ENCODE results near the gene RARS2. TPM values are rescaled to one million over a fixed set of nuclear protein-coding genes. Genes with fewer than 3 reads are reported as not detected.

RARS2 gene
- total RNA-seq, 2 donors from 2014 or later: 49.7 to 57.0 TPM

GRCh38 chr6:87473419-87473903, 116.3 kb downstream of the RARS2 start:
- H3K27ac ChIP-seq (ENCODE audit: low read depth, low read length): no peak overlapping the region

GRCh38 chr6:87472525-87473418, 117.0 kb downstream of the RARS2 start, which contains the start of gene SLC35A1:
TSS of gene SLC35A1 (plus strand) at chr6:87472974. CDS start at chr6:87473004, 30 bp downstream.
- Histone ChIP-seq H3K4me1 (ENCODE audit: control insufficient read depth, insufficient read depth, low read length) (peaks cover 4% of the 10 kb centered on the region), H3K36me3 (ENCODE audit: control insufficient read depth, insufficient read depth, low read length) (no peaks in the 10 kb centered on the region), H3K4me3 (ENCODE audit: low read length) (peak within 1 kb of the TSS; percentile 87), H3K9me3 (ENCODE audit: control insufficient read depth, low read length) (no peaks in the 10 kb centered on the region), H3K9ac (ENCODE audit: extremely low read depth, low read length, poor library complexity, severe bottlenecking) (peak within 1 kb of the TSS; percentile 58), H3K27ac (ENCODE audit: low read depth, low read length) (no peak within 1 kb of the TSS), H3K27me3 (ENCODE audit: control insufficient read depth, insufficient read depth, low read length, poor library complexity, severe bottlenecking) (peaks cover 8% of the 10 kb centered on the region)
- peak; percentile 31 for TF ChIP-seq CTCF (conservative IDR thresholded peaks at IDR 0.05)
- peak within 1 kb of the TSS; percentile 86 for H3K4me3 Mint-ChIP-seq
- DNase-seq: peak; percentile 92
- H3K9me3 Mint-ChIP-seq: no peaks in the 10 kb centered on the region
- H3K27ac Mint-ChIP-seq: peak within 1 kb of the TSS; percentile 97
- WGBS, 2 experiments (ENCODE audit: insufficient coverage in 1 of 2, insufficient read length in 1 of 2): 0% methylated on average over 12 to 70 of the region's 70 CpGs
- peaks cover 16% of the 10 kb centered on the region for H3K4me1 Mint-ChIP-seq
- H3K27me3 Mint-ChIP-seq (ENCODE audit: insufficient read depth): peaks cover 7% of the 10 kb centered on the region
- H3K36me3 Mint-ChIP-seq (ENCODE audit: low read depth): no peaks in the 10 kb centered on the region

More at GRCh38 chr6:87473419-87473903, 116.3 kb downstream of the RARS2 start:
- H3K27ac Mint-ChIP-seq: no peak overlapping the region
- peak; percentile 50 for DNase-seq
- Histone ChIP-seq H3K27me3 (ENCODE audit: control insufficient read depth, insufficient read depth, low read length, poor library complexity, severe bottlenecking) (peaks cover under 1% of the 10 kb centered on the region), H3K36me3 (ENCODE audit: control insufficient read depth, insufficient read depth, low read length) (no peaks in the 10 kb centered on the region), H3K9ac (ENCODE audit: extremely low read depth, low read length, poor library complexity, severe bottlenecking) (peak overlapping the region; percentile 58), H3K9me3 (ENCODE audit: control insufficient read depth, low read length) (peaks cover 6% of the 10 kb centered on the region), H3K4me3 (ENCODE audit: low read length) (peak overlapping the region; percentile 87), H3K4me1 (ENCODE audit: control insufficient read depth, insufficient read depth, low read length) (peaks cover 4% of the 10 kb centered on the region)
- H3K4me1 Mint-ChIP-seq: peaks cover 16% of the 10 kb centered on the region
- no peaks in the 10 kb centered on the region for H3K9me3 Mint-ChIP-seq
- TF ChIP-seq CTCF (conservative IDR thresholded peaks at IDR 0.05): no peak
- H3K27me3 Mint-ChIP-seq (ENCODE audit: insufficient read depth): peaks cover under 1% of the 10 kb centered on the region
- no peaks in the 10 kb centered on the region for H3K36me3 Mint-ChIP-seq (ENCODE audit: low read depth)
- H3K4me3 Mint-ChIP-seq: peak overlapping the region; percentile 86
- 15 to 22% methylated on average over 4 to 15 of the region's 15 CpGs for WGBS, 2 experiments (ENCODE audit: insufficient coverage in 1 of 2, insufficient read length in 1 of 2)

GRCh38 chr6:87465051-87465450, 124.7 kb downstream of the RARS2 start:
- Mint-ChIP-seq H3K4me3 (no peak overlapping the region), H3K27me3 (ENCODE audit: insufficient read depth) (peaks cover 17% of the 10 kb centered on the region), H3K9me3 (no peaks in the 10 kb centered on the region), H3K27ac (no peak overlapping the region), H3K36me3 (ENCODE audit: low read depth) (no peaks in the 10 kb centered on the region), H3K4me1 (peaks cover 3% of the 10 kb centered on the region)
- no peak overlapping the region for H3K4me3 ChIP-seq (ENCODE audit: low read length)
- H3K27me3 ChIP-seq (ENCODE audit: control insufficient read depth, insufficient read depth, low read length, poor library complexity, severe bottlenecking): peaks cover 14% of the 10 kb centered on the region
- WGBS, 2 experiments (ENCODE audit: insufficient coverage in 1 of 2, insufficient read length in 1 of 2): 98% methylated on average over 2 of the region's 2 CpGs; no CpG with 5 or more reads in 1 of the 2 experiments
- peaks cover 4% of the 10 kb centered on the region for H3K4me1 ChIP-seq (ENCODE audit: control insufficient read depth, insufficient read depth, low read length)
- no peak overlapping the region for H3K27ac ChIP-seq (ENCODE audit: low read depth, low read length)
- H3K9ac ChIP-seq (ENCODE audit: extremely low read depth, low read length, poor library complexity, severe bottlenecking): no peak overlapping the region
- TF ChIP-seq CTCF (conservative IDR thresholded peaks at IDR 0.05): no peak
- DNase-seq: no peak
- H3K36me3 ChIP-seq (ENCODE audit: control insufficient read depth, insufficient read depth, low read length): no peaks in the 10 kb centered on the region
- H3K9me3 ChIP-seq (ENCODE audit: control insufficient read depth, low read length): no peaks in the 10 kb centered on the region

Other genes with a start within 250 kb of the RARS2 start
- gene C6orf163, start 245.2 kb downstream of the RARS2 start, total RNA-seq: 1 to 10 TPM; 4.5 to 5.2 TPM
- gene CFAP206, start 182.0 kb downstream of the RARS2 start, total RNA-seq: under 1 TPM; 0.22 to 0.29 TPM
- 10 to 100 TPM; 10.4 to 10.9 TPM for gene SLC35A1, start 117.0 kb downstream of the RARS2 start, total RNA-seq
- 10 to 100 TPM; 48.3 to 62.4 TPM for gene ORC3, start 148 bp upstream of the RARS2 start, total RNA-seq
- gene AKIRIN2, start 112.2 kb upstream of the RARS2 start, total RNA-seq: 10 to 100 TPM; 70.4 to 73.5 TPM

Data from endodermal cell (in vitro differentiated cells).